Breast epithelium (tissue), 4 donors: ENCODE measurements around the gene EXOC3L4. TPM values are rescaled to one million over a fixed set of nuclear protein-coding genes. Genes with fewer than 3 reads are reported as not detected.

Source experiments
- DNase-seq, 2 donors: peaks; one replicate each; pipeline ENCODE4 v3.0.0-alpha.2; 2019; ENCODE audit warnings: low spot score in 2 of 2
- H3K27ac ChIP-seq, 2 donors: fragments of 200-600 bp; sonication (generic) in 1 of 2; one replicate each; pipeline ENCODE4 v1.5.1; 2016 to 2019; ENCODE audit warnings: mild to moderate bottlenecking in 1 of 2
- H3K27me3 ChIP-seq, 2 donors: fragments of 200-600 bp; sonication (generic) in 1 of 2; one replicate each; pipeline versions ENCODE4 v1.5.1 to v1.6.0; 2017 to 2019; ENCODE audit warnings: control low read depth in 1 of 2, mild to moderate bottlenecking in 1 of 2
- H3K36me3 ChIP-seq: fragments of 200-600 bp; one replicate; pipeline ENCODE4 v1.5.1; 2019
- H3K4me1 ChIP-seq, 2 donors: fragments of 200-600 bp; sonication (generic); one replicate each; pipeline ENCODE4 v1.5.1; 2016 to 2019; ENCODE audit warnings: control low read depth in 1 of 2
- H3K4me3 ChIP-seq, 3 donors: fragments of 200-600 bp; sonication (generic); 1 replicate in 2 of 3; 2 replicates in 1 of 3; pipeline ENCODE4 v1.5.1; 2016 to 2019; ENCODE audit warnings: mild to moderate bottlenecking in 3 of 3, moderate library complexity in 2 of 3
- H3K9me3 ChIP-seq, 2 donors: fragments of 200-600 bp; sonication (generic) in 1 of 2; one replicate each; pipeline ENCODE4 v1.5.1; 2016 to 2019; ENCODE audit warnings: control low read depth in 1 of 2
- POLR2A ChIP-seq: fragments of 450-650 bp; IDR thresholded peaks from one replicate; pipeline ENCODE4 v1.6.1; 2016; ENCODE audit warnings: antibody characterized with exemption, mild to moderate bottlenecking, moderate library complexity
- POLR2AphosphoS5 ChIP-seq, 3 donors: sonication (generic); formaldehyde crosslinking; IDR thresholded peaks; one replicate each; pipeline ENCODE4 v1.6.1; 2017; ENCODE audit warnings: antibody characterized with exemption in 3 of 3
- intact Hi-C: fragments of 100-400 bp; cut with DNase I; formaldehyde crosslinking; loops from one replicate; pipeline ENCODE4 v1.15.1; 2023; ENCODE audit warnings: low total_unique reads
- total RNA-seq, 3 donors: library from RNA; depleted of rRNA; stranded (reverse); fragments of >200 nt; gene quantifications; one replicate each; pipeline ENCODE4 v1.1.0, GENCODE V29; 2016
- TF ChIP-seq, protein P1 (sequence below), 3 donors: fragments of 450-650 bp; IDR thresholded peaks; one replicate each; pipeline ENCODE4 v1.5.1; 2016 to 2017; ENCODE audit warnings: antibody characterized with exemption in 3 of 3, mild to moderate bottlenecking in 3 of 3, moderate library complexity in 3 of 3

Gene EXOC3L4
- total RNA-seq, 3 donors from 2014 or later = 0.66 to 1.0 TPM; not detected in 1

GRCh38 chr14:103084021-103084919 lies 10.3 kb upstream of the EXOC3L4 start, which contains the start of gene LBHD2:
TSS of gene LBHD2 (plus strand) at chr14:103084210. CDS start at chr14:103086013, 1,803 bp downstream.
- H3K27me3 ChIP-seq = peaks cover 0 to 22% of the 10 kb centered on the region in 2 donors
- intact Hi-C loops = no loop called here

DNA sequence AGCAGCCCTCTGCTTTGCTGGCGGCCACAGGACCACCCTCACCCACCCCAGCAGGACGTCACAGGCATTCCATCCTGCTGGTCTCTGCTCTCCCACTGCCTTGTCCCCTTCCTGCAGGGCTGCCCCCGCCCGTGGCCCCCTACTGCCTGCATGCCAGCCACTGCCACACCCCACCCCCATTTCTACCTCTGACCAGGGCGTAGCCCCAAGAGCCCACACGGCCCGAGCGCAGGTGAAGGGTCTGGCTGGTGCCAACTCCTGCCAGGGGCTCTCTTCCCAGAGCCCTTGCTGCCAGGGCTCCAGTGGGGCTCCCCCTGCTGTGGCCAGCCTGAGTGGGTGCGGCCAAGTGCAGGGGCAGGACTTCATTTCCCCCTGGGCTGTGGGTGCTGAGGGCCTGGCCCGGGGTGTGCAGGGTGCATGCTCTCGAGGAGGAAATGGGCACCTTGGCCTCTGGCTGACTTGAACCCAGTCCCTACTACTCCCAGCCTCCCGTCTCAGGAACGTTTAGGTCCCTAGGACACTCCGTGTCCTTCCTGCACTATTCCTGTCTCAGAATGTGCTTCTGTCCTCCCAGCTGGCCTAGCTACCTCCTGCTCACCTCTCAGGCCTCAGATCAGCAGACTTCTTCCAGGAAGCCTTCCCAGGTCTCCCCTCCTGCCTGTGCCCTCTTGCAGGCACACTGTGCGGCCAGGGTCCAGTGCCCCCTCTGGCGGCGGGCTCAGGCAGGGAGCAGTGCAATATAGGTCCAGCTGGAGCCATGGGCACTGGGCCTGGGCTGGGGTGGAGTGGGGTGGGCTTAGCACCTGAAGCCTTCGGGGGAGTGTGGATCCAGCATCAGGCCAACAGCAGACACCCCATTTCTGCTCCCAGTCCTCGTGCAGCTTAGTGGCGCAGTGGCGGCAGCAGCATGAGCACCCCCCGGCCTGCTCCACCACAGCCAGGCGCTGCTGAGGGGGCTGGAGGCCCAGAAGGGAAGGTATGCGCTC lies 9.1 kb upstream of the EXOC3L4 start:
- intact Hi-C loops = no loop called here
- Histone ChIP-seq H3K9me3 (no peaks in the 10 kb centered on the region), H3K27me3 (peaks cover 0 to 22% of the 10 kb centered on the region in 2 donors), H3K36me3 (no peaks in the 10 kb centered on the region), H3K4me3 (no peak overlapping the region), H3K27ac (no peak overlapping the region), H3K4me1 (no peaks in the 10 kb centered on the region)
- DNase-seq = no peak
- TF ChIP-seq, protein P1, sequence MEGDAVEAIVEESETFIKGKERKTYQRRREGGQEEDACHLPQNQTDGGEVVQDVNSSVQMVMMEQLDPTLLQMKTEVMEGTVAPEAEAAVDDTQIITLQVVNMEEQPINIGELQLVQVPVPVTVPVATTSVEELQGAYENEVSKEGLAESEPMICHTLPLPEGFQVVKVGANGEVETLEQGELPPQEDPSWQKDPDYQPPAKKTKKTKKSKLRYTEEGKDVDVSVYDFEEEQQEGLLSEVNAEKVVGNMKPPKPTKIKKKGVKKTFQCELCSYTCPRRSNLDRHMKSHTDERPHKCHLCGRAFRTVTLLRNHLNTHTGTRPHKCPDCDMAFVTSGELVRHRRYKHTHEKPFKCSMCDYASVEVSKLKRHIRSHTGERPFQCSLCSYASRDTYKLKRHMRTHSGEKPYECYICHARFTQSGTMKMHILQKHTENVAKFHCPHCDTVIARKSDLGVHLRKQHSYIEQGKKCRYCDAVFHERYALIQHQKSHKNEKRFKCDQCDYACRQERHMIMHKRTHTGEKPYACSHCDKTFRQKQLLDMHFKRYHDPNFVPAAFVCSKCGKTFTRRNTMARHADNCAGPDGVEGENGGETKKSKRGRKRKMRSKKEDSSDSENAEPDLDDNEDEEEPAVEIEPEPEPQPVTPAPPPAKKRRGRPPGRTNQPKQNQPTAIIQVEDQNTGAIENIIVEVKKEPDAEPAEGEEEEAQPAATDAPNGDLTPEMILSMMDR (IDR thresholded peaks at IDR 0.05) = no peak
- no peak for TF ChIP-seq POLR2AphosphoS5 (IDR thresholded peaks at IDR 0.05)
- no peak for TF ChIP-seq POLR2A

More at GRCh38 chr14:103084021-103084919, 10.3 kb upstream of the EXOC3L4 start, which contains the start of gene LBHD2:
- no peak for DNase-seq
- no peaks in the 10 kb centered on the region for H3K4me1 ChIP-seq
- H3K27ac ChIP-seq = no peak within 1 kb of the TSS
- H3K4me3 ChIP-seq = peak within 1 kb of the TSS; percentile 20 to 55 (median 24)
- H3K9me3 ChIP-seq = no peaks in the 10 kb centered on the region
- no peak for TF ChIP-seq POLR2AphosphoS5 (IDR thresholded peaks at IDR 0.05)
- TF ChIP-seq POLR2A = no peak
- TF ChIP-seq, protein P1 (IDR thresholded peaks at IDR 0.05) = no peak
- no peaks in the 10 kb centered on the region for H3K36me3 ChIP-seq

- intact Hi-C loops = no loop called here
- Histone ChIP-seq H3K9me3 (no peaks in the 10 kb centered on the region), H3K4me3 (no peak overlapping the region), H3K27me3 (peaks cover 0 to 22% of the 10 kb centered on the region in 2 donors), H3K27ac (no peak overlapping the region), H3K36me3 (no peaks in the 10 kb centered on the region), H3K4me1 (no peaks in the 10 kb centered on the region)
- TF ChIP-seq POLR2A = no peak
- TF ChIP-seq, protein P1 (IDR thresholded peaks at IDR 0.05) = no peak
- TF ChIP-seq POLR2AphosphoS5 (IDR thresholded peaks at IDR 0.05) = no peak
- DNase-seq = no peak
Measured at GRCh38 chr14:103086771-103087342, 7.7 kb upstream of the EXOC3L4 start.

DNA sequence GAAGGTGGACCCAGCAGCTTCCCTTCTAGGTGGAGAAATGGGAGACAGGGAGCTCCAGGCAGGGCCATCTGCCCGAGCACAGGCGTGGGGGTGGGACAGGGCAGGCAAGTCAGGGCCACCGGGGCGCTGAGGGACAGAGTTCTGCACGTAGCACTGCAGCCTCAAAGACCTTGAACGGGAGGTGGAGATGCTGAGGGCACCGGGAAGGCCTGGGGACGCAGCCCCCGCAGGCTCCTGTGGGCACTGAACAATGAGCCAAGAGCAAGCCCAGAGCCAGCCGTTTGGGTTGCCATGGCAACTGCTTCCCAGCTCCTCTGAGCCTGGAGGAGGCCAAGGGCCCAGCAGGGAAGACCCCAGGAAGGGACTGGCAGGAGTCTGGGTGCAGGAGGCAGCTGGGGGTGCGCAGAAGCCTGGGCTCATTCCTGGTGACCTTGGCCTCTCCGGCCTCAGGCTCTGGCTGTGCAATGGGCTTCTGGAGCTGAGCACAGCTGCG lies 7.1 kb upstream of the EXOC3L4 start:
- H3K36me3 ChIP-seq = no peaks in the 10 kb centered on the region
- intact Hi-C loops = no loop called here
- H3K27me3 ChIP-seq = peaks cover 0 to 22% of the 10 kb centered on the region in 2 donors

More for the DNA sequence above, 7.1 kb upstream of the EXOC3L4 start:
- DNase-seq = no peak
- Histone ChIP-seq H3K4me3 (no peak overlapping the region), H3K4me1 (no peaks in the 10 kb centered on the region), H3K9me3 (no peaks in the 10 kb centered on the region), H3K27ac (no peak overlapping the region)
- TF ChIP-seq POLR2AphosphoS5 (IDR thresholded peaks at IDR 0.05) (no peak), POLR2A (no peak)
- TF ChIP-seq, protein P1 (IDR thresholded peaks at IDR 0.05) = no peak
